HCT116 (cell line): Measurements from ENCODE around the gene CYB561A3. TPM values are rescaled to one million over a fixed set of nuclear protein-coding genes. Genes with fewer than 3 reads are reported as not detected.

Experiments used
- ATAC-seq: fragments of 200-7000 bp; cut with Tn5 transposase; 2 replicates; pipeline ENCODE4 v1.9.1; 2020; ENCODE audit warnings: mild to moderate bottlenecking, moderate library complexity
- BruUV-seq: library from RNA; stranded (reverse); fragments of 400-500 nt; replicated peaks from 2 replicates; lab custom pipeline; 2021; lab: Mats Ljungman, UMichigan
- CTCF ChIA-PET: fragments of 300-600 bp; sonication (Branson Sonifier 250); formaldehyde crosslinking; loops from one replicate; lab custom pipeline; 2021; ENCODE audit warnings: antibody characterized with exemption; lab: Charles Lee
- POLR2A ChIA-PET: fragments of 300-600, 350-600 bp; sonication (Branson Sonifier 250); formaldehyde crosslinking; loops from one replicate; lab custom pipeline; 2021; ENCODE audit warnings: antibody characterized with exemption; lab: Charles Lee
- RAD21 ChIA-PET, 2 experiments: fragments of 300-600 bp; sonication (Branson Sonifier 250); formaldehyde crosslinking; loops; one replicate each; lab custom pipeline; 2023; ENCODE audit warnings: low total read pairs in 2 of 2; ENCODE audit not compliant: uncharacterized antibody in 2 of 2, unreplicated experiment in 2 of 2, low non-redundant PET in 1 of 2; lab: Charles Lee
- DNase-seq: peaks from one replicate; pipeline ENCODE4 v3.0.0-alpha.2; 2010; ENCODE audit warnings: low read depth, low spot score
- H2AFZ ChIP-seq: fragments of 200-600 bp; shearing (Covaris generic), sonication (generic); 2 replicates; pipeline ENCODE4 v1.6.1; 2017; ENCODE audit warnings: low read depth, mixed run types, mixed read lengths, antibody characterized with exemption, low read length; ENCODE audit not compliant: poor library complexity, severe bottlenecking
- H3K27ac ChIP-seq: 2 replicates; pipeline ENCODE4 v1.5.1; 2012; ENCODE audit warnings: low read depth, low read length
- H3K27me3 ChIP-seq: fragments of 200-600 bp; sonication (generic); 2 replicates; pipeline ENCODE4 v1.6.1; 2016; ENCODE audit warnings: mixed run types, low read length, mixed read lengths; ENCODE audit not compliant: insufficient read depth
- H3K36me3 ChIP-seq, 2 experiments: fragments of 200-500 bp in 1 of 2; fragments of 200-600 bp in 1 of 2; sonication (Bioruptor generic) in 1 of 2; sonication (generic) in 1 of 2; 2 replicates each; pipeline versions ENCODE4 v1.5.1 to v1.6.1; 2014 to 2016; ENCODE audit warnings: low read length in 2 of 2, inconsistent platforms in 1 of 2, mixed read lengths in 1 of 2, mixed run types in 1 of 2; ENCODE audit not compliant: insufficient read depth in 2 of 2, control insufficient read depth in 1 of 2
- H3K4me1 ChIP-seq, 2 experiments: fragments of 200-600 bp in 1 of 2; sonication (generic) in 1 of 2; 2 replicates each; pipeline versions ENCODE4 v1.5.1 to v1.6.1; 2012 to 2017; ENCODE audit warnings: low read length in 2 of 2, inconsistent platforms in 1 of 2, mild to moderate bottlenecking in 1 of 2, mixed read lengths in 1 of 2, mixed run types in 1 of 2, moderate library complexity in 1 of 2; ENCODE audit not compliant: insufficient read depth in 2 of 2, control insufficient read depth in 1 of 2
- H3K4me2 ChIP-seq: fragments of 200-600 bp; sonication (generic); 2 replicates; pipeline ENCODE4 v1.6.1; 2017; ENCODE audit warnings: mixed run types, low read length, mixed read lengths
- H3K4me3 ChIP-seq, 2 experiments: fragments of 200-600 bp in 1 of 2; sonication (generic) in 1 of 2; replicated peaks in 1 of 2; 2 replicates each; pipeline ENCODE4 v1.5.1; 2011 to 2016; ENCODE audit warnings: low read length in 2 of 2, control low read depth in 1 of 2, low read depth in 1 of 2, mild to moderate bottlenecking in 1 of 2, mixed read lengths in 1 of 2, mixed run types in 1 of 2
- H3K79me2 ChIP-seq: fragments of 200-600 bp; sonication (generic); 2 replicates; pipeline ENCODE4 v1.6.1; 2017; ENCODE audit warnings: mild to moderate bottlenecking, mixed run types, low read length, moderate library complexity, mixed read lengths; ENCODE audit not compliant: insufficient read depth
- H3K9ac ChIP-seq: fragments of 200-600 bp; sonication (generic); 2 replicates; pipeline ENCODE4 v1.6.1; 2016; ENCODE audit warnings: low read length, mixed read lengths
- H3K9me2 ChIP-seq: fragments of 200-600 bp; sonication (generic), shearing (Covaris generic); 2 replicates; pipeline ENCODE4 v1.6.1; 2017; ENCODE audit warnings: mixed run types, mild to moderate bottlenecking, moderate library complexity; ENCODE audit not compliant: insufficient read depth
- H3K9me3 ChIP-seq, 2 experiments: fragments of 200-500 bp in 1 of 2; fragments of 200-600 bp in 1 of 2; sonication (Bioruptor generic) in 1 of 2; sonication (generic) in 1 of 2; 2 replicates each; pipeline ENCODE4 v1.6.1; 2014 to 2017; ENCODE audit warnings: low read length in 2 of 2, mixed read lengths in 2 of 2, inconsistent platforms in 1 of 2, low read depth in 1 of 2, mild to moderate bottlenecking in 1 of 2, mixed run types in 1 of 2, moderate library complexity in 1 of 2; ENCODE audit not compliant: control insufficient read depth in 1 of 2, insufficient read depth in 1 of 2
- H4K20me1 ChIP-seq: fragments of 200-600 bp; sonication (generic), shearing (Covaris generic); 2 replicates; pipeline ENCODE4 v1.6.1; 2017; ENCODE audit warnings: mixed run types, mild to moderate bottlenecking, moderate library complexity; ENCODE audit not compliant: insufficient read depth
- CBX3 ChIP-seq: IDR thresholded peaks from 2 replicates; pipeline ENCODE4 v1.6.1; 2012; ENCODE audit warnings: low read depth
- CEBPB ChIP-seq: IDR thresholded peaks from 2 replicates; pipeline ENCODE4 v1.6.1; 2012; ENCODE audit warnings: low read depth
- EGR1 ChIP-seq: IDR thresholded peaks from 2 replicates; pipeline ENCODE4 v1.6.1; 2012; ENCODE audit warnings: low read depth
- EZH2 ChIP-seq: fragments of 200-600 bp; sonication (generic); IDR thresholded peaks from 2 replicates; pipeline ENCODE4 v1.6.1; 2017; ENCODE audit warnings: antibody characterized with exemption, mixed run types
- EZH2phosphoT487 ChIP-seq: fragments of 200-600 bp; IDR thresholded peaks from 2 replicates; pipeline ENCODE4 v1.6.1; 2018; ENCODE audit warnings: antibody characterized with exemption, borderline replicate concordance
- JUND ChIP-seq: IDR thresholded peaks from 2 replicates; pipeline ENCODE4 v1.6.1; 2012
- POLR2AphosphoS5 ChIP-seq: IDR thresholded peaks from 2 replicates; pipeline ENCODE4 v1.6.1; 2011; ENCODE audit warnings: mild to moderate bottlenecking, low read depth, low read length, moderate library complexity
- RAD21 ChIP-seq: IDR thresholded peaks from 2 replicates; pipeline ENCODE4 v1.6.1; 2012; ENCODE audit warnings: low read depth, mild to moderate bottlenecking
- SP1 ChIP-seq: IDR thresholded peaks from 2 replicates; pipeline ENCODE4 v1.6.1; 2012; ENCODE audit warnings: low read depth
- SRF ChIP-seq: IDR thresholded peaks from 2 replicates; pipeline ENCODE4 v1.6.1; 2012; ENCODE audit warnings: low read depth
- TCF7L2 ChIP-seq: IDR thresholded peaks from 2 replicates; pipeline ENCODE4 v1.7.0; 2011; ENCODE audit warnings: borderline replicate concordance, inconsistent platforms; ENCODE audit not compliant: insufficient read depth, insufficient read length; ENCODE audit errors: extremely low read depth
- intact Hi-C: fragments of 100-400 bp; cut with micrococcal nuclease; formaldehyde crosslinking; loops from 2 replicates; pipeline ENCODE4 v1.10.0; 2022
- total RNA-seq: library from RNA; stranded (reverse); gene quantifications from one replicate; pipeline ENCODE4 v1.2.1, GENCODE V29; 2021; ENCODE audit not compliant: unreplicated experiment
- TF ChIP-seq, protein P1 (sequence below): IDR thresholded peaks from 2 replicates; pipeline ENCODE4 v1.6.1; 2012; ENCODE audit warnings: low read depth
- TF ChIP-seq, protein P2 (sequence below): IDR thresholded peaks from 2 replicates; pipeline ENCODE4 v1.6.1; 2012

CYB561A3 gene
- total RNA-seq, 1 experiment from 2014 or later: 34.1 TPM

DNA sequence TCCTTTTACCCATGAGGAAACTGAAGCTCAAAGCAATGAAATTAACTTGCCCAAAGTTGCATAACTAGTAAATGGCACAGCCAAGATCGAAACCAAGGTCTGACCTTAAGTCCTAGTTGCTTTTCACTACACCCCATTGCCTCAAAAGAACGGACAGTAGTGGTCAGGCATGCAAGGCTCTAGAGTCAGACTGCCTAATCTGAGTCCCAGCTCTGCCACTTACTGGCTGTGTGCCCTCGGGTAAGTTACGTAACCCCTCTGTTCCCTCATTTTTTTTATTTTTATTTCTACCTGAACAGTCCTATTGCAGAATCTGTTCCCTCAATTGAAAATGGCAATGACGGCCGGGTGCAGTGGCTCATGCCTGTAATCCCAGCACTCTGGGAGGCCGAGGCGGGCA, 9.6 kb downstream of the CYB561A3 start:
- BruUV-seq: no TSS peak
- intact Hi-C loops: no loop called here
- TF ChIP-seq, protein P1, sequence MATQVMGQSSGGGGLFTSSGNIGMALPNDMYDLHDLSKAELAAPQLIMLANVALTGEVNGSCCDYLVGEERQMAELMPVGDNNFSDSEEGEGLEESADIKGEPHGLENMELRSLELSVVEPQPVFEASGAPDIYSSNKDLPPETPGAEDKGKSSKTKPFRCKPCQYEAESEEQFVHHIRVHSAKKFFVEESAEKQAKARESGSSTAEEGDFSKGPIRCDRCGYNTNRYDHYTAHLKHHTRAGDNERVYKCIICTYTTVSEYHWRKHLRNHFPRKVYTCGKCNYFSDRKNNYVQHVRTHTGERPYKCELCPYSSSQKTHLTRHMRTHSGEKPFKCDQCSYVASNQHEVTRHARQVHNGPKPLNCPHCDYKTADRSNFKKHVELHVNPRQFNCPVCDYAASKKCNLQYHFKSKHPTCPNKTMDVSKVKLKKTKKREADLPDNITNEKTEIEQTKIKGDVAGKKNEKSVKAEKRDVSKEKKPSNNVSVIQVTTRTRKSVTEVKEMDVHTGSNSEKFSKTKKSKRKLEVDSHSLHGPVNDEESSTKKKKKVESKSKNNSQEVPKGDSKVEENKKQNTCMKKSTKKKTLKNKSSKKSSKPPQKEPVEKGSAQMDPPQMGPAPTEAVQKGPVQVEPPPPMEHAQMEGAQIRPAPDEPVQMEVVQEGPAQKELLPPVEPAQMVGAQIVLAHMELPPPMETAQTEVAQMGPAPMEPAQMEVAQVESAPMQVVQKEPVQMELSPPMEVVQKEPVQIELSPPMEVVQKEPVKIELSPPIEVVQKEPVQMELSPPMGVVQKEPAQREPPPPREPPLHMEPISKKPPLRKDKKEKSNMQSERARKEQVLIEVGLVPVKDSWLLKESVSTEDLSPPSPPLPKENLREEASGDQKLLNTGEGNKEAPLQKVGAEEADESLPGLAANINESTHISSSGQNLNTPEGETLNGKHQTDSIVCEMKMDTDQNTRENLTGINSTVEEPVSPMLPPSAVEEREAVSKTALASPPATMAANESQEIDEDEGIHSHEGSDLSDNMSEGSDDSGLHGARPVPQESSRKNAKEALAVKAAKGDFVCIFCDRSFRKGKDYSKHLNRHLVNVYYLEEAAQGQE: no peak
- Histone ChIP-seq H4K20me1 (no peaks in the 10 kb centered on the region), H3K4me3 (no peak overlapping the region), H3K9me3 (no peaks in the 10 kb centered on the region), H3K36me3 (peaks cover 7 to 8% of the 10 kb centered on the region in 2 experiments; a peak in 3 of 4 replicates), H3K27ac (no peak overlapping the region), H3K4me1 (no peaks in the 10 kb centered on the region), H3K27me3 (no peaks in the 10 kb centered on the region), H2AFZ (no peak overlapping the region), H3K79me2 (no peaks in the 10 kb centered on the region), H3K9me2 (no peaks in the 10 kb centered on the region), H3K9ac (no peak overlapping the region), H3K4me2 (no peak overlapping the region)
- DNase-seq: no peak
- ChIA-PET POLR2A (interaction anchor here (1.0 kb wide), 1 partner anchor 9 kb away, joined by 6 read pairs; the partner anchor contains the start of genes CYB561A3 and TMEM138), RAD21 (no interaction called here), CTCF (no interaction called here)
- no peak for ATAC-seq

DNA sequence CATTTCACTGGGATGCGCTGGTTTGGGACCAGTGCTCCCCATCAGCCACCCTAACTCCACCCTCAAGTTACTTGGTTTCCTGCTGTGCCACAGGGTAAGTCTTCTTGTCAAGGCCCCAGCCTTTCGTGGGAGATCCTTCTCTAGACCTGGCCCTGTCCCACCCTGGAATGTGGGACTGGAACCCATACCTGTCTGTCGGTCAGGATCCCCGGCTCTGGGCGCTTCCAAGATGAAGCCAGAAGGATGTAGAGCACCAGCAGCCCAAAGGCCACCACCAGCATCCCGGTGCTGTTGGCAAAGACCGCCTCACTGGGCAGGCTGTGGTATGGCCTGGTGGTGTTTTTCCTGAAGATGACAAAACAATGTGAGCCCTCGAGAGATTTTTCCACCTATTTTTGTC, 10.9 kb downstream of the CYB561A3 start:
- Histone ChIP-seq H3K27ac (no peak overlapping the region), H3K27me3 (no peaks in the 10 kb centered on the region), H3K9me3 (no peaks in the 10 kb centered on the region), H3K79me2 (no peaks in the 10 kb centered on the region), H3K9me2 (no peaks in the 10 kb centered on the region), H4K20me1 (no peaks in the 10 kb centered on the region), H3K36me3 (peaks cover 7 to 8% of the 10 kb centered on the region in 2 experiments; a peak in 3 of 4 replicates), H3K9ac (no peak overlapping the region), H3K4me3 (no peak overlapping the region), H2AFZ (no peak overlapping the region), H3K4me2 (no peak overlapping the region), H3K4me1 (no peaks in the 10 kb centered on the region)
- RAD21 ChIA-PET: no interaction called here
- no peak for ATAC-seq
- no peak for DNase-seq
- POLR2A ChIA-PET: interaction anchor here (1.8 kb wide), 1 partner anchor 11 kb away, joined by 5 read pairs; the partner anchor contains the start of genes CYB561A3 and TMEM138
- TF ChIP-seq SRF: no peak
- TF ChIP-seq TCF7L2: no peak
- TF ChIP-seq EGR1: no peak
- no peak for TF ChIP-seq POLR2AphosphoS5
- no peak for TF ChIP-seq RAD21
- no peak for TF ChIP-seq EZH2
- TF ChIP-seq EZH2phosphoT487: no peak
- TF ChIP-seq, protein P1: no peak
- TF ChIP-seq, protein P2, sequence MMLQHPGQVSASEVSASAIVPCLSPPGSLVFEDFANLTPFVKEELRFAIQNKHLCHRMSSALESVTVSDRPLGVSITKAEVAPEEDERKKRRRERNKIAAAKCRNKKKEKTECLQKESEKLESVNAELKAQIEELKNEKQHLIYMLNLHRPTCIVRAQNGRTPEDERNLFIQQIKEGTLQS: no peak
- TF ChIP-seq JUND: no peak
- no peak for TF ChIP-seq CEBPB
- no peak for TF ChIP-seq SP1
- TF ChIP-seq CBX3: no peak
- CTCF ChIA-PET: no interaction called here
- BruUV-seq: no TSS peak
- intact Hi-C loops: no loop called here
